Activated naive CD8-positive, alpha-beta T cell (primary cell): Measurements from ENCODE around the gene CNPY1.
"Not testable (repeated sequence)": the region's sequence is repeated elsewhere in the genome, so short reads cannot be mapped to it uniquely, and the experiment has no call there.

ENCODE experiments used
- H3K27ac Mint-ChIP-seq: one replicate; pipeline ENCODE4 v1.8.0; 2021; ENCODE audit warnings: mixed read lengths
- H3K27me3 Mint-ChIP-seq: one replicate; pipeline ENCODE4 v1.8.0; 2021; ENCODE audit warnings: mixed read lengths
- H3K36me3 Mint-ChIP-seq: one replicate; pipeline ENCODE4 v1.8.0; 2021; ENCODE audit warnings: mixed read lengths
- H3K4me1 Mint-ChIP-seq: one replicate; pipeline ENCODE4 v1.8.0; 2021; ENCODE audit warnings: low read depth, mixed read lengths
- H3K4me3 Mint-ChIP-seq: one replicate; pipeline ENCODE4 v1.8.0; 2021; ENCODE audit warnings: mild to moderate bottlenecking, mixed read lengths
- H3K9me3 Mint-ChIP-seq: one replicate; pipeline ENCODE4 v1.8.0; 2021; ENCODE audit warnings: low read depth, mixed read lengths

Gene CNPY1

GRCh38 chr7:155521007-155521742, 25.2 kb downstream of the CNPY1 start:
- no peak overlapping the region for H3K4me3 Mint-ChIP-seq
- no peaks in the 10 kb centered on the region for H3K36me3 Mint-ChIP-seq
- H3K4me1 Mint-ChIP-seq: no peaks in the 10 kb centered on the region
- no peak overlapping the region for H3K27ac Mint-ChIP-seq
- H3K27me3 Mint-ChIP-seq: peaks cover 15% of the 10 kb centered on the region
- no peaks in the 10 kb centered on the region for H3K9me3 Mint-ChIP-seq

- Mint-ChIP-seq H3K27ac (no peak overlapping the region), H3K9me3 (no peaks in the 10 kb centered on the region), H3K36me3 (no peaks in the 10 kb centered on the region), H3K27me3 (peaks cover 17% of the 10 kb centered on the region), H3K4me3 (no peak overlapping the region), H3K4me1 (no peaks in the 10 kb centered on the region)
These were observed 26.2 kb downstream of the CNPY1 start for GRCh38 chr7:155520114-155520513.

GRCh38 chr7:155519358-155519757, 27.0 kb downstream of the CNPY1 start:
- not testable (repeated sequence) for H3K9me3 Mint-ChIP-seq, H3K36me3 Mint-ChIP-seq, H3K27ac Mint-ChIP-seq, H3K4me1 Mint-ChIP-seq, H3K4me3 Mint-ChIP-seq
- peaks cover 19% of the 10 kb centered on the region for H3K27me3 Mint-ChIP-seq

- Mint-ChIP-seq H3K27ac (no peak overlapping the region), H3K4me3 (no peak overlapping the region), H3K9me3 (no peaks in the 10 kb centered on the region), H3K4me1 (no peaks in the 10 kb centered on the region), H3K27me3 (peaks cover 25% of the 10 kb centered on the region), H3K36me3 (no peaks in the 10 kb centered on the region)
These were observed 27.7 kb downstream of the CNPY1 start for GRCh38 chr7:155518633-155519032.

- H3K4me1 Mint-ChIP-seq: no peaks in the 10 kb centered on the region
- H3K36me3 Mint-ChIP-seq: no peaks in the 10 kb centered on the region
- no peak overlapping the region for H3K4me3 Mint-ChIP-seq
- peaks cover 28% of the 10 kb centered on the region for H3K27me3 Mint-ChIP-seq
- no peaks in the 10 kb centered on the region for H3K9me3 Mint-ChIP-seq
- no peak overlapping the region for H3K27ac Mint-ChIP-seq
These were observed 28.4 kb downstream of the CNPY1 start for GRCh38 chr7:155517969-155518368.

GRCh38 chr7:155517452-155517851, 28.9 kb downstream of the CNPY1 start:
- H3K4me3 Mint-ChIP-seq: no peak overlapping the region
- no peaks in the 10 kb centered on the region for H3K9me3 Mint-ChIP-seq
- H3K27me3 Mint-ChIP-seq: peaks cover 31% of the 10 kb centered on the region

GRCh38 chr7:155516466-155516865, 29.9 kb downstream of the CNPY1 start:
- H3K4me3 Mint-ChIP-seq: no peak overlapping the region
- H3K4me1 Mint-ChIP-seq: no peaks in the 10 kb centered on the region
- peaks cover 37% of the 10 kb centered on the region for H3K27me3 Mint-ChIP-seq

More at GRCh38 chr7:155517452-155517851, 28.9 kb downstream of the CNPY1 start:
- Mint-ChIP-seq H3K4me1 (no peaks in the 10 kb centered on the region), H3K27ac (no peak overlapping the region), H3K36me3 (no peaks in the 10 kb centered on the region)

GRCh38 chr7:155515318-155515717, 31.0 kb downstream of the CNPY1 start:
- H3K9me3 Mint-ChIP-seq: no peaks in the 10 kb centered on the region
- H3K4me3 Mint-ChIP-seq: no peak overlapping the region
- H3K27ac Mint-ChIP-seq: no peak overlapping the region
- no peaks in the 10 kb centered on the region for H3K36me3 Mint-ChIP-seq
- peaks cover 1% of the 10 kb centered on the region for H3K4me1 Mint-ChIP-seq
- peaks cover 47% of the 10 kb centered on the region for H3K27me3 Mint-ChIP-seq

More at GRCh38 chr7:155516466-155516865, 29.9 kb downstream of the CNPY1 start:
- H3K27ac Mint-ChIP-seq: no peak overlapping the region
- H3K9me3 Mint-ChIP-seq: no peaks in the 10 kb centered on the region
- H3K36me3 Mint-ChIP-seq: no peaks in the 10 kb centered on the region

GRCh38 chr7:155514296-155514695, 32.1 kb downstream of the CNPY1 start:
- peaks cover 7% of the 10 kb centered on the region for H3K4me1 Mint-ChIP-seq
- H3K36me3 Mint-ChIP-seq: peaks cover under 1% of the 10 kb centered on the region
- no peak overlapping the region for H3K27ac Mint-ChIP-seq
- no peak overlapping the region for H3K4me3 Mint-ChIP-seq
- peaks cover 50% of the 10 kb centered on the region for H3K27me3 Mint-ChIP-seq
- H3K9me3 Mint-ChIP-seq: no peaks in the 10 kb centered on the region

- peaks cover 2% of the 10 kb centered on the region for H3K36me3 Mint-ChIP-seq
- H3K27ac Mint-ChIP-seq: no peak overlapping the region
- H3K9me3 Mint-ChIP-seq: no peaks in the 10 kb centered on the region
- H3K4me3 Mint-ChIP-seq: no peak overlapping the region
- peaks cover 55% of the 10 kb centered on the region for H3K27me3 Mint-ChIP-seq
- peaks cover 11% of the 10 kb centered on the region for H3K4me1 Mint-ChIP-seq
These were observed 32.6 kb downstream of the CNPY1 start for GRCh38 chr7:155513543-155514285.

GRCh38 chr7:155512246-155512887, 34.0 kb downstream of the CNPY1 start:
- H3K36me3 Mint-ChIP-seq: peaks cover 2% of the 10 kb centered on the region
- peaks cover 60% of the 10 kb centered on the region for H3K27me3 Mint-ChIP-seq
- no peaks in the 10 kb centered on the region for H3K9me3 Mint-ChIP-seq
- H3K4me3 Mint-ChIP-seq: no peak overlapping the region
- no peak overlapping the region for H3K27ac Mint-ChIP-seq
- peaks cover 19% of the 10 kb centered on the region for H3K4me1 Mint-ChIP-seq

- Mint-ChIP-seq H3K27me3 (peaks cover 66% of the 10 kb centered on the region), H3K36me3 (peaks cover 2% of the 10 kb centered on the region), H3K27ac (no peak overlapping the region), H3K9me3 (no peaks in the 10 kb centered on the region), H3K4me1 (peaks cover 24% of the 10 kb centered on the region), H3K4me3 (no peak overlapping the region)
These were observed 34.7 kb downstream of the CNPY1 start for GRCh38 chr7:155511702-155511996.

GRCh38 chr7:155510975-155511701, 35.2 kb downstream of the CNPY1 start:
- no peak overlapping the region for H3K4me3 Mint-ChIP-seq
- H3K4me1 Mint-ChIP-seq: peaks cover 27% of the 10 kb centered on the region
- peaks cover 68% of the 10 kb centered on the region for H3K27me3 Mint-ChIP-seq
- H3K27ac Mint-ChIP-seq: no peak overlapping the region
- H3K36me3 Mint-ChIP-seq: peaks cover 2% of the 10 kb centered on the region
- H3K9me3 Mint-ChIP-seq: no peaks in the 10 kb centered on the region

- Mint-ChIP-seq H3K9me3 (no peaks in the 10 kb centered on the region), H3K4me1 (peaks cover 31% of the 10 kb centered on the region), H3K36me3 (peaks cover 2% of the 10 kb centered on the region), H3K4me3 (peak overlapping the region; percentile 65), H3K27ac (peak overlapping the region; percentile 46), H3K27me3 (peaks cover 71% of the 10 kb centered on the region)
These were observed 36.4 kb downstream of the CNPY1 start for GRCh38 chr7:155509725-155510551.
